ENCODE results near the gene CCDC12. TPM values are rescaled to one million over a fixed set of nuclear protein-coding genes. Genes with fewer than 3 reads are reported as not detected.

CCDC12 gene
- polyA plus RNA-seq, 1 of the 3 experiments (the other 2 are of a cell fraction), result 105 TPM

DNA sequence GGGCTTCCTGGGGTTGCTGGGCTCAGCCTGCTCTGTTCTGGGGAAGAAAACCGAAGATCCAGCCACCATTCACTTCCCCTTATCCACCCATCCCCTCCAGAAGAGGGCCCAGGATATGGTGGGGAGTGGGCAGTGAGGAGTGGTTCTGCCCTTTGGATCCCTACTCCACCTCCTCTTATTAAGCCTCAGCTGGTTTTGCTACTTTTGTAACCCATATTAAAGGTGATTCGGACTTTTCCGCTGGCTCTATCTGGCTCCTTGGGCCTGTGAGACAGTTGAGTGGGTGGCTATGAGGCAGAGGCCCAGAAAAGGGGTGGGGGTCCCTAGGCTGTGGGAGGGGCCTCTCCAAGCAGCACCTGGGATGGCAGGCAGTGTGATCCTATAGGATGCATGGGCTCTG lies 36.7 kb upstream of the CCDC12 start:
- Histone ChIP-seq H3K27ac (ENCODE audit: low read depth in 2 of 2, low read length in 1 of 2) (no peak overlapping the region), H3K4me3 (ENCODE audit: low read depth in 2 of 2, low read length in 1 of 2) (no peak overlapping the region), H3K27me3 (ENCODE audit: insufficient read depth) (no peaks in the 10 kb centered on the region), H3K4me1 (ENCODE audit: control insufficient read depth in 1 of 2, insufficient read depth in 2 of 2, low read depth in 1 of 2, low read length in 1 of 2) (peaks cover 14 to 15% of the 10 kb centered on the region in 2 experiments; a peak in 3 of 4 replicates), H4K20me1 (ENCODE audit: insufficient read depth) (no peaks in the 10 kb centered on the region), H3K9ac (no peak overlapping the region), H3K4me2 (no peak overlapping the region), H3K9me2 (no peaks in the 10 kb centered on the region), H3K36me3 (replicated peaks in 1 of 2; ENCODE audit: control insufficient read depth in 1 of 2, insufficient read depth in 2 of 2, low read length in 1 of 2) (peaks cover 0 to 28% of the 10 kb centered on the region in 2 experiments), H3K79me2 (ENCODE audit: insufficient read depth) (no peaks in the 10 kb centered on the region), H3F3A (replicated peaks; ENCODE audit: insufficient read depth) (peaks cover 20% of the 10 kb centered on the region), H3K9me3 (no peaks in the 10 kb centered on the region), H2AFZ (ENCODE audit: low read depth) (no peak overlapping the region)
- DNase-seq, result no peak
- ChIA-PET CTCF (no interaction called here), POLR2A (no interaction called here)
- 91% methylated on average over 3 of the region's 3 CpGs for WGBS (ENCODE audit: low lambda C conversion rate)
- TF ChIP-seq, protein P1, sequence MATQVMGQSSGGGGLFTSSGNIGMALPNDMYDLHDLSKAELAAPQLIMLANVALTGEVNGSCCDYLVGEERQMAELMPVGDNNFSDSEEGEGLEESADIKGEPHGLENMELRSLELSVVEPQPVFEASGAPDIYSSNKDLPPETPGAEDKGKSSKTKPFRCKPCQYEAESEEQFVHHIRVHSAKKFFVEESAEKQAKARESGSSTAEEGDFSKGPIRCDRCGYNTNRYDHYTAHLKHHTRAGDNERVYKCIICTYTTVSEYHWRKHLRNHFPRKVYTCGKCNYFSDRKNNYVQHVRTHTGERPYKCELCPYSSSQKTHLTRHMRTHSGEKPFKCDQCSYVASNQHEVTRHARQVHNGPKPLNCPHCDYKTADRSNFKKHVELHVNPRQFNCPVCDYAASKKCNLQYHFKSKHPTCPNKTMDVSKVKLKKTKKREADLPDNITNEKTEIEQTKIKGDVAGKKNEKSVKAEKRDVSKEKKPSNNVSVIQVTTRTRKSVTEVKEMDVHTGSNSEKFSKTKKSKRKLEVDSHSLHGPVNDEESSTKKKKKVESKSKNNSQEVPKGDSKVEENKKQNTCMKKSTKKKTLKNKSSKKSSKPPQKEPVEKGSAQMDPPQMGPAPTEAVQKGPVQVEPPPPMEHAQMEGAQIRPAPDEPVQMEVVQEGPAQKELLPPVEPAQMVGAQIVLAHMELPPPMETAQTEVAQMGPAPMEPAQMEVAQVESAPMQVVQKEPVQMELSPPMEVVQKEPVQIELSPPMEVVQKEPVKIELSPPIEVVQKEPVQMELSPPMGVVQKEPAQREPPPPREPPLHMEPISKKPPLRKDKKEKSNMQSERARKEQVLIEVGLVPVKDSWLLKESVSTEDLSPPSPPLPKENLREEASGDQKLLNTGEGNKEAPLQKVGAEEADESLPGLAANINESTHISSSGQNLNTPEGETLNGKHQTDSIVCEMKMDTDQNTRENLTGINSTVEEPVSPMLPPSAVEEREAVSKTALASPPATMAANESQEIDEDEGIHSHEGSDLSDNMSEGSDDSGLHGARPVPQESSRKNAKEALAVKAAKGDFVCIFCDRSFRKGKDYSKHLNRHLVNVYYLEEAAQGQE (IDR thresholded peaks at IDR 0.05; ENCODE audit: low read depth, low read length), result no peak
- TF ChIP-seq TCF12 (IDR thresholded peaks at IDR 0.05) (no peak), EP300 (IDR thresholded peaks at IDR 0.05; ENCODE audit: borderline replicate concordance in 1 of 2, low read depth in 1 of 2, low read length in 1 of 2) (no peak), RCOR1 (IDR thresholded peaks at IDR 0.05; ENCODE audit: low read length) (no peak), GATA2 (CRISPR knock-in tag; IDR thresholded peaks at IDR 0.05) (no peak), RFX5 (IDR thresholded peaks at IDR 0.05; ENCODE audit: low read length) (no peak), RAD21 (IDR thresholded peaks at IDR 0.05; ENCODE audit: low read length) (no peak)
- TF ChIP-seq, protein P2, sequence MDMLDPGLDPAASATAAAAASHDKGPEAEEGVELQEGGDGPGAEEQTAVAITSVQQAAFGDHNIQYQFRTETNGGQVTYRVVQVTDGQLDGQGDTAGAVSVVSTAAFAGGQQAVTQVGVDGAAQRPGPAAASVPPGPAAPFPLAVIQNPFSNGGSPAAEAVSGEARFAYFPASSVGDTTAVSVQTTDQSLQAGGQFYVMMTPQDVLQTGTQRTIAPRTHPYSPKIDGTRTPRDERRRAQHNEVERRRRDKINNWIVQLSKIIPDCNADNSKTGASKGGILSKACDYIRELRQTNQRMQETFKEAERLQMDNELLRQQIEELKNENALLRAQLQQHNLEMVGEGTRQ (IDR thresholded peaks at IDR 0.05; ENCODE audit: borderline replicate concordance, low read depth, low read length), result no peak

DNA sequence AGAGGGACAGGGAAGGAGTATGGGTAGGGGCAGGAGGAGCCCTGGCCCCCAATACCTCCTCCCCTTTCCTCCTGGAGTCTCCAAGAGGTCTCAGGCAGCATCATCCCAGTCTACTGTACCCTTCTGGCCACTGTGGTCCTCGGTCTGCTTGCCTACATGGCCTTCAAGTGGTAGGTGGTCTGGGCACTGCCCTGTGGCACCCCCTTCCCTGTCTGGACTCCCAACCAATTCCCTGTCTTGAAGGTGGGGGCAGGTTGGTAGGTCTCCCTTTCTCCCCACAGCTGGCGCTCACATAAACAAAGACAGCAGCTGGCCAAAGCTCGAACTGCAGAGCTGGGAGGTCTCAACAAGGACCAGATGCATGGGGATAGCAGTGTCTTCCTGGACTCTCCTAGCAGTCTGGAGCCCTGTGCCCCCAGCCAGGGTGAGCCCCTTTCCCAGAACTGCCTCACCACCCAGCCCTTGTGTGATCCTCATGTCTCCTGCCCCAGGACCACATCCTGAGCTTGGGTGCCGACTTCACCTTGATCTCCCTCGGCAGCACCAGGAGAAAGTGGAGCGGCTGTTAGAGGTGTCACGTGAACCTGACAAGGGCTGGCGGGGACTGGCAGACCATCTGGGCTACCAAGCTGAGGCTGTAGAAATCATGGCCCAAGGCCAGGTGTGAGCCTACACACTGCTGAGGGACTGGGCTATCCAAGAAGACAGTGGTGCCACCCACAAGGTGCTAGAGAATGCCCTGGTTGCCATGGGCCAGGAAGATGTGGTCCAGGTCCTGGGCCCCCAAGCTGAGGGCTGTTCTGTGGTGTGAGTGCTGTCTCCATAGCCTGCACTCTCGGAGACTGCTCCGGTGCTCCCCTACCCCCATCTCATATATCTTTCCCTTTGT lies 36.0 kb upstream of the CCDC12 start:
- Histone ChIP-seq H3F3A (replicated peaks; ENCODE audit: insufficient read depth) (peaks cover 13% of the 10 kb centered on the region), H3K4me3 (ENCODE audit: low read depth in 2 of 2, low read length in 1 of 2) (no peak overlapping the region), H3K9me3 (no peaks in the 10 kb centered on the region), H2AFZ (ENCODE audit: low read depth) (no peak overlapping the region), H3K4me2 (no peak overlapping the region), H3K27ac (ENCODE audit: low read depth in 2 of 2, low read length in 1 of 2) (no peak overlapping the region), H3K79me2 (ENCODE audit: insufficient read depth) (no peaks in the 10 kb centered on the region), H3K36me3 (replicated peaks in 1 of 2; ENCODE audit: control insufficient read depth in 1 of 2, insufficient read depth in 2 of 2, low read length in 1 of 2) (peaks cover 0 to 22% of the 10 kb centered on the region in 2 experiments), H4K20me1 (ENCODE audit: insufficient read depth) (no peaks in the 10 kb centered on the region), H3K9ac (no peak overlapping the region), H3K27me3 (ENCODE audit: insufficient read depth) (no peaks in the 10 kb centered on the region), H3K4me1 (ENCODE audit: control insufficient read depth in 1 of 2, insufficient read depth in 2 of 2, low read depth in 1 of 2, low read length in 1 of 2) (peaks cover 14 to 15% of the 10 kb centered on the region in 2 experiments; a peak in 3 of 4 replicates), H3K9me2 (no peaks in the 10 kb centered on the region)
- 97% methylated on average over 4 of the region's 10 CpGs for WGBS (ENCODE audit: low lambda C conversion rate)
- no peak for DNase-seq
- ChIA-PET CTCF (interaction anchor here (1.0 kb wide), 1 partner anchor 8 kb away, joined by 3 read pairs; no protein-coding TSS in a partner anchor), POLR2A (no interaction called here)
- TF ChIP-seq, protein P3, sequence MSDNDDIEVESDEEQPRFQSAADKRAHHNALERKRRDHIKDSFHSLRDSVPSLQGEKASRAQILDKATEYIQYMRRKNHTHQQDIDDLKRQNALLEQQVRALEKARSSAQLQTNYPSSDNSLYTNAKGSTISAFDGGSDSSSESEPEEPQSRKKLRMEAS (IDR thresholded peaks at IDR 0.05; ENCODE audit: low read depth), result no peak
- TF ChIP-seq NFIC (IDR thresholded peaks at IDR 0.05; ENCODE audit: borderline replicate concordance) (no peak), GABPA (IDR thresholded peaks at IDR 0.05; ENCODE audit: low read depth) (no peak), RAD21 (IDR thresholded peaks at IDR 0.05; ENCODE audit: low read length) (no peak), ELF1 (IDR thresholded peaks at IDR 0.05) (no peak), RFX5 (IDR thresholded peaks at IDR 0.05; ENCODE audit: low read length) (no peak), POLR2AphosphoS5 (IDR thresholded peaks at IDR 0.05; ENCODE audit: low read depth, low read length) (no peak)
- TF ChIP-seq, protein P4, sequence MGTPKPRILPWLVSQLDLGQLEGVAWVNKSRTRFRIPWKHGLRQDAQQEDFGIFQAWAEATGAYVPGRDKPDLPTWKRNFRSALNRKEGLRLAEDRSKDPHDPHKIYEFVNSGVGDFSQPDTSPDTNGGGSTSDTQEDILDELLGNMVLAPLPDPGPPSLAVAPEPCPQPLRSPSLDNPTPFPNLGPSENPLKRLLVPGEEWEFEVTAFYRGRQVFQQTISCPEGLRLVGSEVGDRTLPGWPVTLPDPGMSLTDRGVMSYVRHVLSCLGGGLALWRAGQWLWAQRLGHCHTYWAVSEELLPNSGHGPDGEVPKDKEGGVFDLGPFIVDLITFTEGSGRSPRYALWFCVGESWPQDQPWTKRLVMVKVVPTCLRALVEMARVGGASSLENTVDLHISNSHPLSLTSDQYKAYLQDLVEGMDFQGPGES (IDR thresholded peaks at IDR 0.05; ENCODE audit: low read depth, low read length), result no peak

Data from SK-N-SH (cell line).